ENCODE measurements around the gene COL4A1.

- TF ChIP-seq EZH2phosphoT487 (IDR thresholded peaks at IDR 0.05; ENCODE audit: insufficient read depth, low read depth) (no peak), EZH2 (IDR thresholded peaks at IDR 0.05; ENCODE audit: insufficient read depth, poor library complexity, severe bottlenecking) (no peak)
These were observed at the start of gene COL4A1, which contains the start of gene COL4A2 for GRCh38 chr13:110306960-110307766.

All from GM23248 (cell line).